A673 (cell line): ENCODE results near the gene SMYD3. TPM values are rescaled to one million over a fixed set of nuclear protein-coding genes. Genes with fewer than 3 reads are reported as not detected.

ENCODE experiments used
- BruUV-seq: library from RNA; stranded (reverse); fragments of 400-500 nt; replicated peaks from 2 replicates; lab custom pipeline; 2021; lab: Mats Ljungman, UMichigan
- CTCF ChIA-PET: fragments of 300-600 bp; sonication (Branson Sonifier 250); formaldehyde crosslinking; loops from one replicate; lab custom pipeline; 2022; ENCODE audit warnings: antibody characterized with exemption; lab: Charles Lee
- POLR2A ChIA-PET: fragments of 300-600 bp; sonication (Branson Sonifier 250); formaldehyde crosslinking; loops from one replicate; lab custom pipeline; 2022; ENCODE audit warnings: antibody characterized with exemption; ENCODE audit not compliant: low non-redundant PET; lab: Charles Lee
- DNase-seq: peaks from one replicate; pipeline ENCODE4 v3.0.0-alpha.2; 2015; ENCODE audit warnings: low spot score
- H3K27ac ChIP-seq: fragments of 200-600 bp; sonication (generic); 2 replicates; pipeline ENCODE4 v1.5.1; 2016; ENCODE audit warnings: mixed run types, low read depth, mild to moderate bottlenecking, mixed read lengths, antibody characterized with exemption, low read length; ENCODE audit not compliant: poor library complexity, severe bottlenecking
- H3K27me3 ChIP-seq: fragments of 200-600 bp; sonication (generic); replicated peaks from 2 replicates; pipeline ENCODE4 v1.6.1; 2017; ENCODE audit warnings: mixed run types, low read depth, mild to moderate bottlenecking, mixed read lengths, antibody characterized with exemption, low read length; ENCODE audit not compliant: insufficient read depth, poor library complexity
- H3K36me3 ChIP-seq: fragments of 200-600 bp; sonication (generic); 2 replicates; pipeline ENCODE4 v1.6.1; 2016; ENCODE audit warnings: mixed run types, mild to moderate bottlenecking, mixed read lengths, antibody characterized with exemption, low read length; ENCODE audit not compliant: insufficient read depth, poor library complexity, severe bottlenecking
- H3K4me1 ChIP-seq: fragments of 200-600 bp; sonication (generic); 2 replicates; pipeline ENCODE4 v1.6.1; 2017; ENCODE audit warnings: mixed run types, mild to moderate bottlenecking, mixed read lengths, antibody characterized with exemption, low read length; ENCODE audit not compliant: insufficient read depth, poor library complexity, severe bottlenecking
- H3K4me3 ChIP-seq: fragments of 200-600 bp; sonication (generic); 2 replicates; pipeline ENCODE4 v1.5.1; 2016; ENCODE audit warnings: low read depth, mixed run types, mild to moderate bottlenecking, mixed read lengths, low read length; ENCODE audit not compliant: poor library complexity, severe bottlenecking
- H3K9me3 ChIP-seq: fragments of 200-600 bp; sonication (generic); 2 replicates; pipeline ENCODE4 v1.6.1; 2016; ENCODE audit warnings: mixed run types, low read depth, mild to moderate bottlenecking, mixed read lengths, antibody characterized with exemption, low read length; ENCODE audit not compliant: poor library complexity, severe bottlenecking
- EZH2 ChIP-seq: fragments of 200-600 bp; sonication (generic); IDR thresholded peaks from 2 replicates; pipeline ENCODE4 v1.6.1; 2017; ENCODE audit warnings: borderline replicate concordance, low read depth, mild to moderate bottlenecking, mixed read lengths, antibody characterized with exemption, low read length; ENCODE audit not compliant: poor library complexity, severe bottlenecking
- intact Hi-C: fragments of 100-400 bp; cut with micrococcal nuclease; formaldehyde crosslinking; loops from one replicate; pipeline ENCODE4 v1.10.0; 2022; ENCODE audit not compliant: unreplicated experiment
- total RNA-seq: library from RNA; stranded (reverse); gene quantifications from 2 replicates; pipeline ENCODE4 v1.2.3, GENCODE V29; 2021
- TF ChIP-seq, protein P1 (sequence below): fragments of 300-800, 200-600 bp; sonication (generic); conservative IDR thresholded peaks from 2 replicates; pipeline ENCODE4 v1.5.1; 2017; ENCODE audit warnings: low read depth, mild to moderate bottlenecking, antibody characterized with exemption, low read length, moderate library complexity, mixed read lengths

The SMYD3 gene
- total RNA-seq, 1 experiment from 2014 or later = 29.0 TPM

DNA sequence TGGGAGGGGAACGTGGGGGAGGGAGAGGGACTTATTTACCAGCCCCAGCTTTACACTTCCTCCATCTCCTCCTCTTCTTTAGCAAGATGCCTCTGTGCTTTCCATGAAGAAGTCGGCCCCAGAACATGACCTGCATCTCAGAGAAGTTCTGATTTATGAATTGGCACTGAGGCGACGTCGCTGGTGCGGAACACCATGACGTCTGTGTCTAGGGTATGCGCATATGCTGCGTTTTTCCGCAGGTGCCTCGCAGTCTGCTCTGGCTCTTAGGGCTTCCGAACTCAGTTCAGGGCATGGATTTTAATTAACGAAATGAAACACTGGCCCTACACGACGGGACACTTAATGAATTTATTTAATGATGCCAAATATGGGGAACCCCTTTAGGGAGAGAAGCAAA is 510.3 kb downstream of the SMYD3 start:
- TF ChIP-seq, protein P1, sequence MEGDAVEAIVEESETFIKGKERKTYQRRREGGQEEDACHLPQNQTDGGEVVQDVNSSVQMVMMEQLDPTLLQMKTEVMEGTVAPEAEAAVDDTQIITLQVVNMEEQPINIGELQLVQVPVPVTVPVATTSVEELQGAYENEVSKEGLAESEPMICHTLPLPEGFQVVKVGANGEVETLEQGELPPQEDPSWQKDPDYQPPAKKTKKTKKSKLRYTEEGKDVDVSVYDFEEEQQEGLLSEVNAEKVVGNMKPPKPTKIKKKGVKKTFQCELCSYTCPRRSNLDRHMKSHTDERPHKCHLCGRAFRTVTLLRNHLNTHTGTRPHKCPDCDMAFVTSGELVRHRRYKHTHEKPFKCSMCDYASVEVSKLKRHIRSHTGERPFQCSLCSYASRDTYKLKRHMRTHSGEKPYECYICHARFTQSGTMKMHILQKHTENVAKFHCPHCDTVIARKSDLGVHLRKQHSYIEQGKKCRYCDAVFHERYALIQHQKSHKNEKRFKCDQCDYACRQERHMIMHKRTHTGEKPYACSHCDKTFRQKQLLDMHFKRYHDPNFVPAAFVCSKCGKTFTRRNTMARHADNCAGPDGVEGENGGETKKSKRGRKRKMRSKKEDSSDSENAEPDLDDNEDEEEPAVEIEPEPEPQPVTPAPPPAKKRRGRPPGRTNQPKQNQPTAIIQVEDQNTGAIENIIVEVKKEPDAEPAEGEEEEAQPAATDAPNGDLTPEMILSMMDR = no peak
- TF ChIP-seq EZH2 = no peak
- no peaks in the 10 kb centered on the region for H3K36me3 ChIP-seq
- H3K9me3 ChIP-seq = no peaks in the 10 kb centered on the region
- H3K4me1 ChIP-seq = no peaks in the 10 kb centered on the region
- BruUV-seq = no TSS peak
- POLR2A ChIA-PET = no interaction called here
- CTCF ChIA-PET = no interaction called here
- no peak overlapping the region for H3K4me3 ChIP-seq
- intact Hi-C loops = no loop called here
- no peak overlapping the region for H3K27ac ChIP-seq
- DNase-seq = no peak
- H3K27me3 ChIP-seq = no peaks in the 10 kb centered on the region

DNA sequence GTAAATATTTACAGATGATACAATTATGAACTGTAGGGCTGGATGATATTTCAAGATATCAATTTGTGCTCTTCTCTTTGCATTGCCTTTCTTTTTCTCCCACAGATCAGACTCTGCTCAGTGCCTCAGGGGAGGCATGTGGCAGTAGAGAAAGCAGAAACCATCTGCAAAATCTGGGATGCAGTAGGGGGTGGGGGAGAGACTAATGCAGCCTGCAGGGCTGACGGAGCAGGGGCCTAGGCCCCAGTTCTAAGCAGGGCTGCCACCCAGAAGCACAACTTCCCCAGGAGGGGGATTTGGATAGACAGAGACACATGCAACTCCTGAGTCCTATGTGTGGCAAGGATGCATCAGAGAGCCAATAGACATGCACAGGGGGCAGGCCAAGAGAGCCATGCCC is 511.6 kb downstream of the SMYD3 start:
- no TSS peak for BruUV-seq
- Histone ChIP-seq H3K4me3 (no peak overlapping the region), H3K4me1 (no peaks in the 10 kb centered on the region), H3K36me3 (no peaks in the 10 kb centered on the region), H3K27ac (no peak overlapping the region), H3K9me3 (no peaks in the 10 kb centered on the region), H3K27me3 (no peaks in the 10 kb centered on the region)
- POLR2A ChIA-PET = no interaction called here
- no peak for DNase-seq
- CTCF ChIA-PET = no interaction called here
- TF ChIP-seq EZH2 = no peak
- TF ChIP-seq, protein P1 = no peak
- intact Hi-C loops = no loop called here

- Histone ChIP-seq H3K9me3 (no peaks in the 10 kb centered on the region), H3K27ac (no peak overlapping the region), H3K4me3 (no peak overlapping the region), H3K4me1 (peaks cover 10% of the 10 kb centered on the region), H3K27me3 (no peaks in the 10 kb centered on the region), H3K36me3 (no peaks in the 10 kb centered on the region)
- intact Hi-C loops = no loop called here
- TF ChIP-seq, protein P1 = no peak
- no peak for TF ChIP-seq EZH2
- POLR2A ChIA-PET = no interaction called here
- DNase-seq = no peak
- CTCF ChIA-PET = no interaction called here
- no TSS peak for BruUV-seq
Observed at GRCh38 chr1:245991266-245991665, 515.8 kb downstream of the SMYD3 start.
